Nephron (organoid): ENCODE measurements around the gene LAMA2.

ENCODE experiments used
- H3K27ac Mint-ChIP-seq, 3 experiments: 2 replicates each; pipeline ENCODE4 v1.8.0; 2020; ENCODE audit warnings: mixed read lengths in 3 of 3, mild to moderate bottlenecking in 2 of 3, moderate library complexity in 1 of 3
- H3K27me3 Mint-ChIP-seq: 2 replicates; pipeline ENCODE4 v1.8.0; 2021; ENCODE audit warnings: low read depth, mild to moderate bottlenecking, moderate library complexity, mixed read lengths
- H3K36me3 Mint-ChIP-seq: 2 replicates; pipeline ENCODE4 v1.8.0; 2020; ENCODE audit warnings: low read depth, mixed read lengths
- H3K4me1 Mint-ChIP-seq: 2 replicates; pipeline ENCODE4 v1.8.0; 2020; ENCODE audit warnings: mixed read lengths
- H3K4me3 Mint-ChIP-seq, 3 experiments: 2 replicates each; pipeline ENCODE4 v1.8.0; 2020; ENCODE audit warnings: mild to moderate bottlenecking in 3 of 3, mixed read lengths in 3 of 3, moderate library complexity in 2 of 3
- H3K9me3 Mint-ChIP-seq: 2 replicates; pipeline ENCODE4 v1.8.0; 2020; ENCODE audit warnings: mixed read lengths
- CTCF ChIP-seq, 3 experiments: fragments of 200-600 bp; sonication (generic); IDR thresholded peaks; one replicate each; pipeline ENCODE4 v1.5.0; 2021; ENCODE audit warnings: antibody characterized with exemption in 3 of 3; ENCODE audit not compliant: unreplicated experiment in 3 of 3

LAMA2 gene

GRCh38 chr6:129279343-129280292 lies 396.7 kb downstream of the LAMA2 start:
- H3K4me3 Mint-ChIP-seq = no peak overlapping the region
- peaks cover 48% of the 10 kb centered on the region for H3K4me1 Mint-ChIP-seq
- TF ChIP-seq CTCF (IDR thresholded peaks at IDR 0.05; ENCODE audit: unreplicated experiment in 3 of 3) = no peak
- H3K27me3 Mint-ChIP-seq = no peaks in the 10 kb centered on the region
- H3K27ac Mint-ChIP-seq = peak overlapping the region; percentile 15 to 68 (median 67)
- no peaks in the 10 kb centered on the region for H3K9me3 Mint-ChIP-seq
- H3K36me3 Mint-ChIP-seq = no peaks in the 10 kb centered on the region

GRCh38 chr6:129280293-129280644 lies 397.3 kb downstream of the LAMA2 start:
- H3K4me3 Mint-ChIP-seq = no peak overlapping the region
- H3K4me1 Mint-ChIP-seq = peaks cover 48% of the 10 kb centered on the region
- no peaks in the 10 kb centered on the region for H3K9me3 Mint-ChIP-seq
- no peaks in the 10 kb centered on the region for H3K27me3 Mint-ChIP-seq
- no peak for TF ChIP-seq CTCF (IDR thresholded peaks at IDR 0.05; ENCODE audit: unreplicated experiment in 3 of 3)
- H3K36me3 Mint-ChIP-seq = no peaks in the 10 kb centered on the region
- peak overlapping the region in 2 of 3 experiments; percentile 67 to 68 for H3K27ac Mint-ChIP-seq

GRCh38 chr6:129280749-129281148 lies 397.8 kb downstream of the LAMA2 start:
- H3K27me3 Mint-ChIP-seq = no peaks in the 10 kb centered on the region
- no peaks in the 10 kb centered on the region for H3K9me3 Mint-ChIP-seq
- peak overlapping the region in 1 of 3 experiments; percentile 18 for H3K4me3 Mint-ChIP-seq
- TF ChIP-seq CTCF (IDR thresholded peaks at IDR 0.05; ENCODE audit: unreplicated experiment in 3 of 3) = no peak
- peaks cover 48% of the 10 kb centered on the region for H3K4me1 Mint-ChIP-seq
- peak overlapping the region; percentile 39 to 74 (median 48) for H3K27ac Mint-ChIP-seq
- H3K36me3 Mint-ChIP-seq = no peaks in the 10 kb centered on the region

- TF ChIP-seq CTCF (IDR thresholded peaks at IDR 0.05; ENCODE audit: unreplicated experiment in 3 of 3) = no peak
- peak overlapping the region; percentile 39 to 74 (median 48) for H3K27ac Mint-ChIP-seq
- H3K36me3 Mint-ChIP-seq = no peaks in the 10 kb centered on the region
- no peaks in the 10 kb centered on the region for H3K9me3 Mint-ChIP-seq
- no peak overlapping the region for H3K4me3 Mint-ChIP-seq
- H3K27me3 Mint-ChIP-seq = no peaks in the 10 kb centered on the region
- H3K4me1 Mint-ChIP-seq = peaks cover 48% of the 10 kb centered on the region
Measured at GRCh38 chr6:129281168-129281796, 398.3 kb downstream of the LAMA2 start.

- no peak overlapping the region for H3K4me3 Mint-ChIP-seq
- H3K27ac Mint-ChIP-seq = no peak overlapping the region
- H3K9me3 Mint-ChIP-seq = no peaks in the 10 kb centered on the region
- H3K36me3 Mint-ChIP-seq = no peaks in the 10 kb centered on the region
- H3K4me1 Mint-ChIP-seq = peaks cover 48% of the 10 kb centered on the region
- H3K27me3 Mint-ChIP-seq = no peaks in the 10 kb centered on the region
- no peak for TF ChIP-seq CTCF (IDR thresholded peaks at IDR 0.05; ENCODE audit: unreplicated experiment in 3 of 3)
Measured at GRCh38 chr6:129282019-129282418, 399.1 kb downstream of the LAMA2 start.
